Measurements from ENCODE around the gene DNAJC5.
"Not testable (repeated sequence)": the region's sequence is repeated elsewhere in the genome, so short reads cannot be mapped to it uniquely, and the experiment has no call there.

Gene DNAJC5

DNA sequence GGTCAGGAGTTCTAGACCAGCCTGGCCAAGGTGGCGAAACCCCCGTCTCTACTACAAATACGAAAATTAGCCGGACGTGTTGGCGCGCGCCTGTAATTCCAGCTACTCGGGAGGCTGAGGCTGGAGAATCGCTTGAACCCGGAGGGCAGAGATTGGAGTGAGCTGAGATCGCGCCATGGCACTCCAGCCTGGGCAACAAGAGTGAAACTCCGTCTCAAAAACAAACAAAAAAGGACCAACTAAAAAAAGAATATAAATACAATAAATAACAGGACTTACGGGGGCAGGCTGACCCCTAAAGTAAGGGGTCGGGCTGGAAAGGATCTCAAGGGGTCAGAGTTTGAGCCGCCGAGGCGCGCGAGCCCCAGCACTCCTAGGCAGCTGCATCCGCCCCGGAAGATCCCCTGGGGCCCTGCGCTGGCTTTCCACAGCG is 30.4 kb upstream of the DNAJC5 start:
- H3K4me1 ChIP-seq (ENCODE audit: insufficient read depth, insufficient read length) = peaks cover 20% of the 10 kb centered on the region

DNA sequence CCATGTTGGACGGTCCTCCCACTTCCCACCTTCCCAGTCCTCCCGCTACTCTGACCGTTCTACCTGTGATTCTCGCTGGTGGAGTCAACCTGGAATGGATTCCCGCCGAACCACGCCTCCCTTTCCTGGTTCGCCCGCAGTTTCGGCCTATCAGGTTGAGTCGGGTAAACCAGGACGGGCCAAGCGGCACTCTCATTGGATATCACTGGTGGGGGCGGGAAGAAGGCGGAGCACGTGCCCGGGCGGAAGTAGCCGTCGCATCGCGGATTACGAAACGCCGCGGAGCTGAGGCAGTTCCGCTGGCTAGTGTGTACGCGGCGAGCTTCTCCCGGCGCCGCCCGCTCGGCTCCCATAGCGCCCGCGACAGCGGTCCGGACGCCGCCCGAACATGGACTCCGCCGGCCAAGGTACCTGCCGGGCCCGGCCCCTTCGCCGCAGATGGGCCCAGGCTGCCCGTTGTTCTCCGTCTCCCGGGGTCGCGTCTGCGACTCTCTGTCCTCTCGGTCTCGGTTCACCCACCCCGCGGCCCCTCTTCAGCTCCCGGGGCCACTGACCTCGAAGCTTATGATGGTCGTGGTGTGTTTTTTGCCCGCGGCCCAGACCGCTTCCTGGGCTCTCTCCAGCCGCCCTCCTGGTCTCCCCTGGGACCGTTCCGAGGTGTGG is 29.8 kb upstream of the DNAJC5 start, which contains the start of gene TPD52L2:
TSS of gene TPD52L2 (plus strand) at position 293 of the 663 bp plus-strand sequence. CDS start at position 389, 96 bp downstream.
- peaks cover 19% of the 10 kb centered on the region for H3K4me1 ChIP-seq (ENCODE audit: insufficient read depth, insufficient read length)
- H3K27me3 ChIP-seq (ENCODE audit: insufficient read depth, insufficient read length) = no peaks in the 10 kb centered on the region
- peak; percentile 99 for DNase-seq (ENCODE audit: low read depth, low spot score)
- no peaks in the 10 kb centered on the region for H3K9me3 ChIP-seq (ENCODE audit: insufficient read depth, low read length)
- TF ChIP-seq YY1 (IDR thresholded peaks at IDR 0.05; ENCODE audit: insufficient read depth, insufficient read length) (peak; percentile 72), ZNF274 (IDR thresholded peaks at IDR 0.05; ENCODE audit: low read depth, low read length) (no peak)
- H3K4me3 ChIP-seq (ENCODE audit: insufficient read length, low read depth) = peak within 1 kb of the TSS; percentile 100
- peaks cover 67% of the 10 kb centered on the region for H3K36me3 ChIP-seq (ENCODE audit: insufficient read depth, insufficient read length, low read length)
- H3K9ac ChIP-seq (ENCODE audit: insufficient read length, low read depth) = peak within 1 kb of the TSS; percentile 98

More for the DNA sequence above, 30.4 kb upstream of the DNAJC5 start:
- H3K36me3 ChIP-seq (ENCODE audit: insufficient read depth, insufficient read length, low read length) = peaks cover 64% of the 10 kb centered on the region
- H3K4me3 ChIP-seq (ENCODE audit: insufficient read length, low read depth) = peak overlapping the region; percentile 100
- no peak for TF ChIP-seq YY1 (IDR thresholded peaks at IDR 0.05; ENCODE audit: insufficient read depth, insufficient read length)
- no peak for TF ChIP-seq ZNF274 (IDR thresholded peaks at IDR 0.05; ENCODE audit: low read depth, low read length)
- TF ChIP-seq SUZ12 (IDR thresholded peaks at IDR 0.05; ENCODE audit: extremely low read depth, insufficient read depth, insufficient read length) = no peak
- no peaks in the 10 kb centered on the region for H3K27me3 ChIP-seq (ENCODE audit: insufficient read depth, insufficient read length)
- H3K9ac ChIP-seq (ENCODE audit: insufficient read length, low read depth) = peak overlapping the region; percentile 93
- no peak for DNase-seq (ENCODE audit: low read depth, low spot score)
- H3K9me3 ChIP-seq (ENCODE audit: insufficient read depth, low read length) = no peaks in the 10 kb centered on the region

DNA sequence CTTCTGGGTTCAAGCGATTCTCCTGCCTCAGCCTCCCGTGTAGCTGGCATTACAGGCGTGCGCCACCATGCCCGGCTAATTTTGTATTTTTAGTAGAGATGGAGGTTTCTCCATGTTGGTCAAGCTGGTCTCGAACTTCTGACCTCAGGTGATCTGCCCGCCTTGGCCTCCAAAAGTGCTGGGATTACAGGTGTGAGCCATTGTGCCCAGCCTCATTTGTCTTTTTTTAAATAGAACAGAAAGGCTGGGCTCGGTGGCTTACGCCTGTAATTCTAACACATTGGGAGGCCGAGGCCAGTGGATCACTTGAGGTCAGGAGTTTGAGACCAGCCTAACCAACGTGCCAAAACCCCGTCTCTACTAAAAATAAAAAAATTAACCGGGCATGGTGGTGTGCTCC is 27.9 kb upstream of the DNAJC5 start:
- not testable (repeated sequence) for H3K27me3 ChIP-seq (ENCODE audit: insufficient read depth, insufficient read length); H3K9me3 ChIP-seq (ENCODE audit: insufficient read depth, low read length); DNase-seq (ENCODE audit: low read depth, low spot score); H3K9ac ChIP-seq (ENCODE audit: insufficient read length, low read depth); H3K4me3 ChIP-seq (ENCODE audit: insufficient read length, low read depth)
- Histone ChIP-seq H3K36me3 (ENCODE audit: insufficient read depth, insufficient read length, low read length) (peaks cover 65% of the 10 kb centered on the region), H3K4me1 (ENCODE audit: insufficient read depth, insufficient read length) (peaks cover 11% of the 10 kb centered on the region)

DNA sequence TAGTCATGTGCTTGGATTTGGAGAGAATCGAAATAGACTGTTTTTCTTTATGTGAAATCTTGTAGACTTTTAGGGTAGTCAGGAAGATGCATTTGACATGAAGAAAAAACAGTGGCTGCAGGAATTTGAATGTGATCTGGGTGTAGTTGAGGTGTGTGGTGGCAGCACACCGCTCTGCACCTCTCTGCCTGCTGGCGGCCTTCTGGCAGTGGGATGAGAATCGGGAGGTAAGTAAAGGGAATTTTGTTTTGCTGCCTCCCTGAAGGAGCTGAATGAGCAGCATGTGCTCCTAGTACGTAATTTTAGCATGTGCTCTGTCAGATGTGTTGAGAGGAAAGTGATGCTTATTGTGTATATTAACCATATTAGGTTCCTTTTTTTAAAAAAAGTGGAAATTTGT is 26.7 kb upstream of the DNAJC5 start:
- Histone ChIP-seq H3K9me3 (ENCODE audit: insufficient read depth, low read length) (no peaks in the 10 kb centered on the region), H3K27me3 (ENCODE audit: insufficient read depth, insufficient read length) (no peaks in the 10 kb centered on the region), H3K36me3 (ENCODE audit: insufficient read depth, insufficient read length, low read length) (peaks cover 64% of the 10 kb centered on the region), H3K4me1 (ENCODE audit: insufficient read depth, insufficient read length) (peaks cover 7% of the 10 kb centered on the region), H3K9ac (ENCODE audit: insufficient read length, low read depth) (no peak overlapping the region), H3K4me3 (ENCODE audit: insufficient read length, low read depth) (no peak overlapping the region)
- TF ChIP-seq SUZ12 (IDR thresholded peaks at IDR 0.05; ENCODE audit: extremely low read depth, insufficient read depth, insufficient read length) (no peak), ZNF274 (IDR thresholded peaks at IDR 0.05; ENCODE audit: low read depth, low read length) (no peak), YY1 (IDR thresholded peaks at IDR 0.05; ENCODE audit: insufficient read depth, insufficient read length) (no peak)
- DNase-seq (ENCODE audit: low read depth, low spot score) = no peak

DNA sequence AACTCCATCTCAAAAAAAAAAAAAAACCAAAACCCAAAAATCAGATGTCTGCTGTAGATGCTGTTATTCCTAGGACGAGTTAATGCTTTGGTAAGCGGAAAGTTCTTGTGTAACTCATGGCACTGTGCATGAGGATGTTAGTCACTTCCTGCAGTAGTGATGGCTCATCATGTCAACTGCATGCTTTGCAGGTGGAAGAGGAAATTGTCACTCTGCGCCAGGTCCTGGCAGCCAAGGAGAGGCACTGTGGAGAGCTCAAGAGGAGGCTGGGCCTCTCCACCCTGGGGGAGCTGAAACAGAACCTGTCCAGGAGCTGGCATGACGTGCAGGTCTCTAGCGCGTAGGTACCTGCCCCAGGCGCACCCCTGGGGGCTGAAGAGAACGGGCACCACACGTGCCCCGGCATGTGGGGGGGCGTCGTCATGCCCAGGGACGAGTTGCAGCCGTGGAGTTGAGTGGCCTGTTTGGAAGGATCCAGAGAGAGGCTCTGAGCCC is 21.4 kb upstream of the DNAJC5 start:
- H3K9me3 ChIP-seq (ENCODE audit: insufficient read depth, low read length) = no peaks in the 10 kb centered on the region
- no peak overlapping the region for H3K9ac ChIP-seq (ENCODE audit: insufficient read length, low read depth)
- TF ChIP-seq ZNF274 (IDR thresholded peaks at IDR 0.05; ENCODE audit: low read depth, low read length) (no peak), SUZ12 (IDR thresholded peaks at IDR 0.05; ENCODE audit: extremely low read depth, insufficient read depth, insufficient read length) (no peak), YY1 (IDR thresholded peaks at IDR 0.05; ENCODE audit: insufficient read depth, insufficient read length) (no peak)
- no peak for DNase-seq (ENCODE audit: low read depth, low spot score)
- H3K36me3 ChIP-seq (ENCODE audit: insufficient read depth, insufficient read length, low read length) = peaks cover 91% of the 10 kb centered on the region
- peaks cover 4% of the 10 kb centered on the region for H3K4me1 ChIP-seq (ENCODE audit: insufficient read depth, insufficient read length)
- no peaks in the 10 kb centered on the region for H3K27me3 ChIP-seq (ENCODE audit: insufficient read depth, insufficient read length)
- H3K4me3 ChIP-seq (ENCODE audit: insufficient read length, low read depth) = no peak overlapping the region

DNA sequence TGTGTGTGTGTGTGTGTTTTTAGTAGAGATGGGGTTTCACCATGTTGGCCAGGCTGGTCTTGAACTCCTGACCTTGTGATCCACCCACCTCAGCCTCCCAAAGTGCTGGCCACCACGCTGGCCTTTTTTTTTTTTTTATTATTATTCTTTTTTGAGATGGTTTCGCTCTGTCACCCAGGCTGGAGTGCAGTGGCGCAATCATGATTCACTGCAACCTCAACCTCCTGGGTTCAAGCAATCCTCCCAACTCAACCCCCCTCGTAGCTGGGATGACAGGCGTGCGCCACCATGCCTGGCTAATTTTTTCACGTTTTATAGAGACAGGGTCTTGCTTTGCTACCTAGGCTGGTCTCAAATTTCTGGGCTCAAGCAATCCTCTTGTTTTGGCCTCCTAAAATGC is 20.7 kb upstream of the DNAJC5 start:
- H3K4me1 ChIP-seq (ENCODE audit: insufficient read depth, insufficient read length); H3K4me3 ChIP-seq (ENCODE audit: insufficient read length, low read depth); H3K9ac ChIP-seq (ENCODE audit: insufficient read length, low read depth); H3K27me3 ChIP-seq (ENCODE audit: insufficient read depth, insufficient read length); DNase-seq (ENCODE audit: low read depth, low spot score); H3K9me3 ChIP-seq (ENCODE audit: insufficient read depth, low read length): not testable (repeated sequence)
- peaks cover 91% of the 10 kb centered on the region for H3K36me3 ChIP-seq (ENCODE audit: insufficient read depth, insufficient read length, low read length)

DNA sequence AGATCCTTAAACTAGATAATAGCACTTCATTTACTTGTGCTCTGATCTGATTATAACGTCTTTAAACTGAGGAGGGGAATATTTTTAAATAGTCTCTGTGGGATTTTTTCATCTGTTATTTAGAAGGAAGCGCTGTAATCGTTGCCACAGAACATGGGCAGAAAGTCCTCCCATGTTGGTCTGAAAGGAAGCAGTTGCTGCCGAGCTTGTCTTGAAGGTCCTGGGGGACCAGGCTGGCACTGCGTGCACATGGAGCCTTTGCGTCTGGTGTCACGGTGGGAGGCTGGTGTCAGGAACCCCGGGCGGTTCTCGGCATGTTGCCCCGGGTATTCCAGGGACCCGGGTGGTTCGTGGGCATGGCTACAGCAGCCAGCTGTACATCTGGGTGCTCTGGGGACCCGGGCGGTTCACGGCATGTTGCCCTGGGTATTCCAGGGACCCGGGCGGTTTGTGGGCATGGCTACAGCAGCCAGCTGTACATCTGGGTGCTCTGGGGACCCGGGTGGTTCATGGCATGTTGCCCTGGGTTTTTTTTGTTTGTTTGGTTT is 18.4 kb upstream of the DNAJC5 start:
- H3K9me3 ChIP-seq (ENCODE audit: insufficient read depth, low read length) = no peaks in the 10 kb centered on the region
- H3K36me3 ChIP-seq (ENCODE audit: insufficient read depth, insufficient read length, low read length) = peaks cover 85% of the 10 kb centered on the region
- H3K4me1 ChIP-seq (ENCODE audit: insufficient read depth, insufficient read length) = peaks cover 4% of the 10 kb centered on the region
- H3K4me3 ChIP-seq (ENCODE audit: insufficient read length, low read depth) = no peak overlapping the region
- no peak overlapping the region for H3K9ac ChIP-seq (ENCODE audit: insufficient read length, low read depth)
- H3K27me3 ChIP-seq (ENCODE audit: insufficient read depth, insufficient read length) = no peaks in the 10 kb centered on the region
- no peak for DNase-seq (ENCODE audit: low read depth, low spot score)
- TF ChIP-seq SUZ12 (IDR thresholded peaks at IDR 0.05; ENCODE audit: extremely low read depth, insufficient read depth, insufficient read length) (no peak), YY1 (IDR thresholded peaks at IDR 0.05; ENCODE audit: insufficient read depth, insufficient read length) (no peak), ZNF274 (IDR thresholded peaks at IDR 0.05; ENCODE audit: low read depth, low read length) (no peak)
